Upper lobe of left lung (tissue), 4 donors: ENCODE results near the gene ATAD5.

Source experiments
- POLR2AphosphoS5 ChIP-seq, 2 donors: sonication (generic); formaldehyde crosslinking; IDR thresholded peaks; one replicate each; pipeline ENCODE4 v1.5.1; 2017; ENCODE audit warnings: antibody characterized with exemption in 2 of 2
- TF ChIP-seq, protein P1 (sequence below), 6 experiments: fragments of 450-650 bp in 4 of 6; fragments of 200-600 bp in 2 of 6; sonication (generic) in 2 of 6; IDR thresholded peaks; one replicate each; pipeline ENCODE4 v1.5.1; 2016 to 2019; ENCODE audit warnings: antibody characterized with exemption in 6 of 6

DNA sequence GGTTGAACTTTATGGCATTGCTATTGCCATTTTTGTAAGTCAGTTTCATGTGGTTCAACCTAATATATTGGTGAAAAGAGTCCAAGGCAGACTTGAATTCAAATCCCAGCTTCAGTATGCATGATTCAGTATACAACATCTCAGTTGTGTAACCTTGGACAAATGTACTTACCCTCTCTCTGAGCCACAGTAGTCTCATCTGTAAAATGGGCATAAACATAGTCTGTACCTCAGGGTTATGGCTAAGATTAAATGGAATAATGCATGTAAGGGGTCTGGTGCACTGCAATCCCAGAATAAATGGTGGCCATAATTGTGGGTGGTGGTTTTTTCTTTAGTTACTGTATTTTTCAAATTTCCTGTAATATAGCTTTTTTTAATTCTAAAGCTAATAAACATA is 85.3 kb downstream of the ATAD5 start:
- TF ChIP-seq, protein P1, sequence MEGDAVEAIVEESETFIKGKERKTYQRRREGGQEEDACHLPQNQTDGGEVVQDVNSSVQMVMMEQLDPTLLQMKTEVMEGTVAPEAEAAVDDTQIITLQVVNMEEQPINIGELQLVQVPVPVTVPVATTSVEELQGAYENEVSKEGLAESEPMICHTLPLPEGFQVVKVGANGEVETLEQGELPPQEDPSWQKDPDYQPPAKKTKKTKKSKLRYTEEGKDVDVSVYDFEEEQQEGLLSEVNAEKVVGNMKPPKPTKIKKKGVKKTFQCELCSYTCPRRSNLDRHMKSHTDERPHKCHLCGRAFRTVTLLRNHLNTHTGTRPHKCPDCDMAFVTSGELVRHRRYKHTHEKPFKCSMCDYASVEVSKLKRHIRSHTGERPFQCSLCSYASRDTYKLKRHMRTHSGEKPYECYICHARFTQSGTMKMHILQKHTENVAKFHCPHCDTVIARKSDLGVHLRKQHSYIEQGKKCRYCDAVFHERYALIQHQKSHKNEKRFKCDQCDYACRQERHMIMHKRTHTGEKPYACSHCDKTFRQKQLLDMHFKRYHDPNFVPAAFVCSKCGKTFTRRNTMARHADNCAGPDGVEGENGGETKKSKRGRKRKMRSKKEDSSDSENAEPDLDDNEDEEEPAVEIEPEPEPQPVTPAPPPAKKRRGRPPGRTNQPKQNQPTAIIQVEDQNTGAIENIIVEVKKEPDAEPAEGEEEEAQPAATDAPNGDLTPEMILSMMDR (IDR thresholded peaks at IDR 0.05): no peak
- TF ChIP-seq POLR2AphosphoS5 (IDR thresholded peaks at IDR 0.05): no peak
